GM12875 (cell line): ENCODE measurements around the gene PER1.
"Not testable (repeated sequence)": the region's sequence is repeated elsewhere in the genome, so short reads cannot be mapped to it uniquely, and the experiment has no call there.

Experiments
- H3K4me3 ChIP-seq: one replicate; pipeline ENCODE4 v1.5.1; 2011; ENCODE audit warnings: low read depth, low read length, control low read depth
- CTCF ChIP-seq: IDR thresholded peaks from 2 replicates; pipeline ENCODE4 v1.5.1; 2011; ENCODE audit warnings: low read depth, mild to moderate bottlenecking, control low read depth, inconsistent platforms, low read length, moderate library complexity, borderline replicate concordance; ENCODE audit not compliant: insufficient read depth

The PER1 gene

GRCh38 chr17:8175795-8176196, 23.6 kb upstream of the PER1 start:
- no peak for TF ChIP-seq CTCF
- peak overlapping the region; percentile 69 for H3K4me3 ChIP-seq

GRCh38 chr17:8173871-8174322, 21.7 kb upstream of the PER1 start:
- no peak for TF ChIP-seq CTCF

GRCh38 chr17:8173056-8173870, 21.1 kb upstream of the PER1 start:
- peak overlapping the region; percentile 36 for H3K4me3 ChIP-seq
- no peak for TF ChIP-seq CTCF

More at GRCh38 chr17:8173871-8174322, 21.7 kb upstream of the PER1 start:
- H3K4me3 ChIP-seq, result peak overlapping the region; percentile 19

- H3K4me3 ChIP-seq, result not testable (repeated sequence)
Measured at GRCh38 chr17:8170186-8170585, 18.0 kb upstream of the PER1 start.

- no peak overlapping the region for H3K4me3 ChIP-seq
- no peak for TF ChIP-seq CTCF
Measured at GRCh38 chr17:8167526-8167925, 15.3 kb upstream of the PER1 start.

- TF ChIP-seq CTCF, result no peak
- H3K4me3 ChIP-seq, result no peak overlapping the region
Measured at GRCh38 chr17:8166731-8167130, 14.5 kb upstream of the PER1 start.

GRCh38 chr17:8164815-8165131, 12.6 kb upstream of the PER1 start:
- no peak for TF ChIP-seq CTCF
- H3K4me3 ChIP-seq, result no peak overlapping the region
